H1 (cell line): ENCODE measurements around the gene LMBR1. TPM values are rescaled to one million over a fixed set of nuclear protein-coding genes. Genes with fewer than 3 reads are reported as not detected.

Experiments used
- CTCF ChIA-PET: fragments of 300-600 bp; sonication (Branson Sonifier 250); formaldehyde crosslinking; loops from one replicate; lab custom pipeline; 2021; ENCODE audit not compliant: partially characterized antibody; lab: Charles Lee
- POLR2A ChIA-PET: fragments of 300-600 bp; sonication (Branson Sonifier 250); formaldehyde crosslinking; loops from one replicate; lab custom pipeline; 2021; ENCODE audit warnings: inconsistent platforms; ENCODE audit not compliant: partially characterized antibody; lab: Charles Lee
- DNase-seq, 2 experiments: peaks; one replicate each; pipeline versions ENCODE4 v3.0.0 to v3.0.0-alpha.2; 2010 to 2022; ENCODE audit warnings: low spot score in 2 of 2, low read depth in 1 of 2, mixed read lengths in 1 of 2
- FAIRE-seq: peaks from 2 replicates; lab custom pipeline; 2011; peaks lifted over from hg19 to GRCh38; lab: Jason Lieb, UNC
- H2AFZ ChIP-seq: 2 replicates; pipeline ENCODE4 v1.8.1; 2012; ENCODE audit warnings: low read length, inconsistent platforms
- H2AK5ac ChIP-seq: 2 replicates; pipeline ENCODE4 v1.6.1; 2013; ENCODE audit warnings: low read depth, low read length
- H2BK120ac ChIP-seq: replicated peaks from 2 replicates; pipeline ENCODE3; 2013; ENCODE audit warnings: low read depth, low read length, inconsistent platforms
- H2BK12ac ChIP-seq: 2 replicates; pipeline ENCODE4 v1.6.1; 2013; ENCODE audit warnings: low read depth, low read length
- H2BK15ac ChIP-seq: 2 replicates; pipeline ENCODE4 v1.6.1; 2013; ENCODE audit warnings: low read length
- H2BK20ac ChIP-seq: 2 replicates; pipeline ENCODE4 v1.6.1; 2013; ENCODE audit warnings: low read length
- H2BK5ac ChIP-seq: 2 replicates; pipeline ENCODE4 v1.6.1; 2013; ENCODE audit warnings: low read depth, low read length
- H3K14ac ChIP-seq: 2 replicates; pipeline ENCODE4 v1.6.1; 2013; ENCODE audit warnings: inconsistent platforms; ENCODE audit not compliant: insufficient read length
- H3K18ac ChIP-seq: 2 replicates; pipeline ENCODE4 v1.6.1; 2013; ENCODE audit warnings: low read length; ENCODE audit errors: extremely low read depth
- H3K23ac ChIP-seq: 2 replicates; pipeline ENCODE4 v1.6.1; 2013; ENCODE audit warnings: inconsistent platforms; ENCODE audit not compliant: insufficient read length
- H3K23me2 ChIP-seq: 2 replicates; pipeline ENCODE4 v1.6.1; 2013; ENCODE audit warnings: low read depth, low read length
- H3K27ac ChIP-seq: 2 replicates; pipeline ENCODE4 v1.6.1; 2011; ENCODE audit warnings: low read depth, low read length, inconsistent platforms
- H3K27me3 ChIP-seq, 4 experiments: replicated peaks in 1 of 4; 1 replicate in 1 of 4; 2 replicates in 3 of 4; pipeline versions ENCODE4 v1.6.1 to v1.8.1; 2011 to 2013; ENCODE audit warnings: low read length in 3 of 4, mild to moderate bottlenecking in 3 of 4, inconsistent platforms in 2 of 4, mixed read lengths in 2 of 4, moderate library complexity in 1 of 4; ENCODE audit not compliant: control insufficient read depth in 3 of 4, insufficient read depth in 3 of 4; ENCODE audit errors: extremely low read depth in 1 of 4
- H3K36me3 ChIP-seq, 4 experiments: 2 replicates each; pipeline versions ENCODE4 v1.6.1 to v1.8.1; 2011 to 2013; ENCODE audit warnings: mild to moderate bottlenecking in 4 of 4, low read length in 3 of 4, moderate library complexity in 2 of 4, control low read depth in 1 of 4, inconsistent platforms in 1 of 4; ENCODE audit not compliant: insufficient read depth in 4 of 4, control insufficient read depth in 2 of 4
- H3K4ac ChIP-seq: replicated peaks from 2 replicates; pipeline ENCODE3; 2013; ENCODE audit warnings: low read length, low read depth, mixed read lengths, inconsistent platforms; ENCODE audit not compliant: insufficient read length
- H3K4me1 ChIP-seq, 4 experiments: replicated peaks in 1 of 4; 1 replicate in 1 of 4; 2 replicates in 3 of 4; pipeline versions ENCODE4 v1.6.1 to v1.8.1; 2011 to 2013; ENCODE audit warnings: low read length in 3 of 4, inconsistent platforms in 2 of 4, mixed read lengths in 1 of 4; ENCODE audit not compliant: insufficient read depth in 4 of 4, control insufficient read depth in 3 of 4
- H3K4me2 ChIP-seq, 2 experiments: 2 replicates each; pipeline versions ENCODE4 v1.6.1 to v1.8.1; 2011 to 2013; ENCODE audit warnings: low read depth in 2 of 2, low read length in 2 of 2, control low read depth in 1 of 2, inconsistent platforms in 1 of 2, mild to moderate bottlenecking in 1 of 2; ENCODE audit not compliant: insufficient read depth in 1 of 2
- H3K4me3 ChIP-seq, 4 experiments: fragments of 200-600, 300-600 bp in 1 of 4; sonication (generic), shearing (Covaris generic), sonication (Bioruptor Twin) in 1 of 4; 2 replicates each; pipeline versions ENCODE4 v1.5.1 to v1.8.1; 2011 to 2016; ENCODE audit warnings: low read length in 4 of 4, low read depth in 3 of 4, control low read depth in 2 of 4, inconsistent platforms in 2 of 4, mild to moderate bottlenecking in 2 of 4, mixed read lengths in 1 of 4, moderate library complexity in 1 of 4; ENCODE audit not compliant: insufficient read depth in 2 of 4; ENCODE audit errors: extremely low read depth in 1 of 4
- H3K56ac ChIP-seq: replicated peaks from 2 replicates; pipeline ENCODE3; 2013; ENCODE audit warnings: low read depth, mild to moderate bottlenecking, mixed read lengths, low read length, inconsistent platforms; ENCODE audit not compliant: insufficient read length
- H3K79me1 ChIP-seq: 2 replicates; pipeline ENCODE4 v1.6.1; 2013; ENCODE audit warnings: low read depth, low read length, control low read depth
- H3K79me2 ChIP-seq, 2 experiments: 2 replicates each; pipeline versions ENCODE4 v1.6.1 to v1.8.1; 2012 to 2013; ENCODE audit warnings: low read length in 2 of 2, mild to moderate bottlenecking in 2 of 2, inconsistent platforms in 1 of 2; ENCODE audit not compliant: insufficient read depth in 2 of 2, control insufficient read depth in 1 of 2
- H3K9ac ChIP-seq, 4 experiments: replicated peaks in 1 of 4; 1 replicate in 1 of 4; 2 replicates in 3 of 4; pipeline versions ENCODE4 v1.6.1 to v1.8.1; 2011 to 2013; ENCODE audit warnings: low read depth in 3 of 4, low read length in 3 of 4, control low read depth in 2 of 4, mild to moderate bottlenecking in 2 of 4, moderate library complexity in 2 of 4, inconsistent platforms in 1 of 4; ENCODE audit errors: extremely low read depth in 1 of 4
- H3K9me3 ChIP-seq, 2 experiments: 2 replicates each; pipeline versions ENCODE4 v1.6.1 to v1.8.1; 2012 to 2013; ENCODE audit warnings: mild to moderate bottlenecking in 2 of 2, moderate library complexity in 2 of 2, control low read depth in 1 of 2, inconsistent platforms in 1 of 2, low read depth in 1 of 2, low read length in 1 of 2, mixed read lengths in 1 of 2; ENCODE audit not compliant: insufficient read depth in 2 of 2
- H4K20me1 ChIP-seq, 2 experiments: replicated peaks in 1 of 2; 2 replicates each; pipeline versions ENCODE3 to v1.8.1; 2011 to 2013; ENCODE audit warnings: inconsistent platforms in 2 of 2, low read length in 2 of 2, mild to moderate bottlenecking in 1 of 2; ENCODE audit not compliant: insufficient read depth in 2 of 2, control insufficient read depth in 1 of 2
- H4K5ac ChIP-seq: 2 replicates; pipeline ENCODE4 v1.6.1; 2013; ENCODE audit warnings: low read length, low read depth, mixed read lengths, inconsistent platforms; ENCODE audit not compliant: insufficient read length
- H4K8ac ChIP-seq: 2 replicates; pipeline ENCODE4 v1.8.0; 2013; ENCODE audit warnings: mild to moderate bottlenecking, moderate library complexity, low read length, inconsistent platforms; ENCODE audit not compliant: insufficient read depth; ENCODE audit errors: extremely low read depth
- H4K91ac ChIP-seq: replicated peaks from 2 replicates; pipeline ENCODE3; 2013; ENCODE audit warnings: low read length, mixed read lengths, inconsistent platforms; ENCODE audit not compliant: insufficient read length
- BACH1 ChIP-seq: IDR thresholded peaks from 2 replicates; pipeline ENCODE4 v1.6.1; 2012; ENCODE audit warnings: low read length, improper control_type of control experiment
- SP4 ChIP-seq: IDR thresholded peaks from 2 replicates; pipeline ENCODE4 v1.6.1; 2012; ENCODE audit warnings: low read length, inconsistent platforms
- WGBS, 2 experiments: shearing (Covaris generic) in 1 of 2; methylation state at CpG; one replicate each; pipeline versions ENCODE4 v1.1.6 to v1.1.7; 2013 to 2015; ENCODE audit warnings: low lambda C conversion rate in 2 of 2, mixed read lengths in 2 of 2, inconsistent platforms in 1 of 2, low coverage in 1 of 2, missing lambda C conversion rate in 1 of 2; ENCODE audit not compliant: insufficient replicate concordance in 2 of 2, insufficient coverage in 1 of 2, insufficient read length in 1 of 2; ENCODE audit errors: extremely low coverage in 1 of 2, missing lambda C conversion rate in 1 of 2; 5-methylcytosine and 5-hydroxymethylcytosine counted together
- polyA plus RNA-seq, 7 experiments: library from polyadenylated mRNA; depleted of rRNA in 3 of 7; stranded (reverse) in 5 of 7; unstranded in 2 of 7; fragments of >200 nt in 5 of 7; fragments of 200-250 nt in 2 of 7; gene quantifications; 1 replicate in 5 of 7; 2 replicates in 1 of 7; 4 replicates in 1 of 7; pipeline versions ENCODE4 v1.2.1 to v1.2.3, GENCODE V29; 2011 to 2013; ENCODE audit warnings: missing spikeins in 2 of 7, mixed read lengths in 2 of 7
- total RNA-seq: library from RNA; stranded (reverse); fragmentation: NEBNext Ultra II Directional; extraction: Animal tissue kit (Norgen Biotek cat#: 25700); gene quantifications from 2 replicates; pipeline ENCODE4 v1.2.1, GENCODE V29; 2021

Gene LMBR1
- total and polyA plus RNA-seq, 2 of the 8 experiments (the other 6 are each of a cell fraction or from before 2014, with no cell fraction given) = 15.1 to 70.4 TPM

- H2AFZ ChIP-seq = no peak overlapping the region
- peaks cover 0 to under 1% (median 0%) of the 10 kb centered on the region in 4 experiments; a peak in 1 of 7 replicates for H3K4me1 ChIP-seq
- no peak overlapping the region for H2BK12ac ChIP-seq
- no peak overlapping the region for H2AK5ac ChIP-seq
- H3K18ac ChIP-seq = no peak overlapping the region
- FAIRE-seq (no peak), DNase-seq (no peak)
- peaks cover 10 to 91% of the 10 kb centered on the region in 2 experiments for H3K79me2 ChIP-seq
- no peak overlapping the region for H2BK20ac ChIP-seq
- peaks cover 0 to 10% of the 10 kb centered on the region in 2 experiments for H4K20me1 ChIP-seq
- H3K4me3 ChIP-seq = no peak overlapping the region
- no peak overlapping the region for H2BK5ac ChIP-seq
- no peaks in the 10 kb centered on the region for H3K9me3 ChIP-seq
- no peaks in the 10 kb centered on the region for H3K27me3 ChIP-seq
- no peak overlapping the region for H3K23ac ChIP-seq
- POLR2A ChIA-PET = no interaction called here
- TF ChIP-seq SP4 (no peak), BACH1 (no peak)
- peaks cover 13% of the 10 kb centered on the region for H3K79me1 ChIP-seq
- no peak overlapping the region for H4K8ac ChIP-seq
- no peak overlapping the region for H4K91ac ChIP-seq
- CTCF ChIA-PET = interaction anchor here (0.7 kb wide), 1 partner anchor 112 kb away, joined by 3 read pairs; no protein-coding TSS in a partner anchor
- H2BK120ac ChIP-seq = no peak overlapping the region
- H4K5ac ChIP-seq = no peak overlapping the region
- H3K4ac ChIP-seq = no peak overlapping the region
- H3K4me2 ChIP-seq = no peak overlapping the region
- H2BK15ac ChIP-seq = no peak overlapping the region
- H3K23me2 ChIP-seq = no peaks in the 10 kb centered on the region
- H3K36me3 ChIP-seq = no peaks in the 10 kb centered on the region; a peak in 1 of 8 replicates
- 90% methylated on average over 6 of the region's 6 CpGs; no CpG with 5 or more reads in 1 of the 2 experiments for WGBS, 2 experiments
- no peak overlapping the region for H3K27ac ChIP-seq
- no peak overlapping the region for H3K14ac ChIP-seq
- no peak overlapping the region; a peak in 1 of 7 replicates for H3K9ac ChIP-seq
- no peak overlapping the region for H3K56ac ChIP-seq
Measured at GRCh38 chr7:156886020-156886795, 6.8 kb downstream of the LMBR1 start.
